NB4 (cell line): ENCODE results near the gene ARL10.

Source experiments
- POLR2A ChIP-seq: IDR thresholded peaks from 2 replicates; pipeline ENCODE4 v1.6.1; 2011; ENCODE audit warnings: mild to moderate bottlenecking; ENCODE audit not compliant: insufficient read length; ENCODE audit errors: extremely low read depth
- TF ChIP-seq, protein P1 (sequence below): IDR thresholded peaks from one replicate; pipeline ENCODE4 v1.5.1; 2012; ENCODE audit warnings: low read depth, low read length
- TF ChIP-seq, protein P2 (sequence below): IDR thresholded peaks from 2 replicates; pipeline ENCODE4 v1.6.1; 2011; ENCODE audit warnings: low read depth, low read length

DNA sequence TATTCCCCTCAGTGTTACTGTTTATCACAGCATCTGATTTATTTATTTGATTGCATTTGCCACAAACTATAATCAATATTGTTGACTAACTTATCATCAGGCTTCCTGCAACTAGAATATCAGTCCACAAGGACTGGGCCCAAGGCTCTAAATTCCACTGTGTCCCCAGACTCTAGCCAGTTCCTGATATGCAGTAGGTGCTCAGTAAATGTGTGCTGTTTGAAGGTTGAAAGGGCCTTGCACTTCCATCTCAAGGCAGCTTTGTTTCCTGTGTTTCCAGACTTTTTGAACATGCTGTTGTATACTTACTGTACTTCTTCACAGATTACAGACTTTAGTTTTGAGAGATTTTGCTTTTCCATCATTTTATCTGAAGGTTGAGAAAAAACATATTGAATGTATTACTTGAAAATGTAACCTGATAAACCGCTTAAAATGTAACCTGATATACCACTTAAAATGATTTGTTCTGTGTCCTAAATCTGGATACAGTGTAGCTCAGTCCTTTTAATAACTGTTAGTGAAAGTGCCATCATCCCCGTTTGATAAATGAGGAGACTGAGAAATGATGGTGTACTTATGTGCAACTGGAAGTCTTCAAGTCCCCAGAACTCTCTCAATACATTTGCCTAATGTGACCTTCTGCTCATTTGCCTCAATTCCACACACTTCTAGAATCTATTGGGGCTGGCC is 22.4 kb upstream of the ARL10 start:
- no peak for TF ChIP-seq POLR2A
- TF ChIP-seq, protein P1, sequence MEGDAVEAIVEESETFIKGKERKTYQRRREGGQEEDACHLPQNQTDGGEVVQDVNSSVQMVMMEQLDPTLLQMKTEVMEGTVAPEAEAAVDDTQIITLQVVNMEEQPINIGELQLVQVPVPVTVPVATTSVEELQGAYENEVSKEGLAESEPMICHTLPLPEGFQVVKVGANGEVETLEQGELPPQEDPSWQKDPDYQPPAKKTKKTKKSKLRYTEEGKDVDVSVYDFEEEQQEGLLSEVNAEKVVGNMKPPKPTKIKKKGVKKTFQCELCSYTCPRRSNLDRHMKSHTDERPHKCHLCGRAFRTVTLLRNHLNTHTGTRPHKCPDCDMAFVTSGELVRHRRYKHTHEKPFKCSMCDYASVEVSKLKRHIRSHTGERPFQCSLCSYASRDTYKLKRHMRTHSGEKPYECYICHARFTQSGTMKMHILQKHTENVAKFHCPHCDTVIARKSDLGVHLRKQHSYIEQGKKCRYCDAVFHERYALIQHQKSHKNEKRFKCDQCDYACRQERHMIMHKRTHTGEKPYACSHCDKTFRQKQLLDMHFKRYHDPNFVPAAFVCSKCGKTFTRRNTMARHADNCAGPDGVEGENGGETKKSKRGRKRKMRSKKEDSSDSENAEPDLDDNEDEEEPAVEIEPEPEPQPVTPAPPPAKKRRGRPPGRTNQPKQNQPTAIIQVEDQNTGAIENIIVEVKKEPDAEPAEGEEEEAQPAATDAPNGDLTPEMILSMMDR: no peak
- TF ChIP-seq, protein P2, sequence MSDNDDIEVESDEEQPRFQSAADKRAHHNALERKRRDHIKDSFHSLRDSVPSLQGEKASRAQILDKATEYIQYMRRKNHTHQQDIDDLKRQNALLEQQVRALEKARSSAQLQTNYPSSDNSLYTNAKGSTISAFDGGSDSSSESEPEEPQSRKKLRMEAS: no peak
